Neural cell (in vitro differentiated cells): Measurements from ENCODE around the gene PLCL2. TPM values are rescaled to one million over a fixed set of nuclear protein-coding genes. Genes with fewer than 3 reads are reported as not detected.

Source experiments
- H2AFZ ChIP-seq: fragments of 200-600, 300-800 bp; sonication (generic), shearing (Covaris generic); 2 replicates; pipeline ENCODE4 v1.6.0; 2014; ENCODE audit warnings: low read depth, mild to moderate bottlenecking, antibody characterized with exemption, low read length, moderate library complexity
- H3F3A ChIP-seq: fragments of 200-600 bp; shearing (Covaris generic); 2 replicates; pipeline ENCODE4 v1.6.1; 2016; ENCODE audit warnings: mild to moderate bottlenecking, moderate library complexity, mixed read lengths, antibody characterized with exemption, low read length; ENCODE audit not compliant: insufficient read depth, poor library complexity, severe bottlenecking
- H3K27ac ChIP-seq: fragments of 200-600, 300-800 bp; sonication (generic), shearing (Covaris generic); 2 replicates; pipeline ENCODE4 v1.5.1; 2014; ENCODE audit warnings: mild to moderate bottlenecking, low read length, moderate library complexity
- H3K27me3 ChIP-seq: fragments of 300-800, 200-600 bp; sonication (generic), shearing (Covaris generic); 2 replicates; pipeline ENCODE4 v1.6.0; 2014; ENCODE audit warnings: mild to moderate bottlenecking, low read depth, low read length, moderate library complexity; ENCODE audit not compliant: insufficient read depth
- H3K36me3 ChIP-seq: fragments of 300-800, 200-600 bp; sonication (generic), shearing (Covaris generic); 2 replicates; pipeline ENCODE4 v1.5.1; 2014; ENCODE audit warnings: mild to moderate bottlenecking, antibody characterized with exemption, low read length, moderate library complexity; ENCODE audit not compliant: insufficient read depth
- H3K4me2 ChIP-seq: fragments of 300-800, 200-600 bp; sonication (generic), shearing (Covaris generic); 2 replicates; pipeline ENCODE4 v1.6.0; 2014; ENCODE audit warnings: mild to moderate bottlenecking, low read length
- H3K4me3 ChIP-seq: fragments of 300-800, 200-600 bp; sonication (generic), shearing (Covaris generic); 2 replicates; pipeline ENCODE4 v1.5.1; 2014; ENCODE audit warnings: mild to moderate bottlenecking, low read length, moderate library complexity
- H3K79me2 ChIP-seq: fragments of 200-600 bp; shearing (Covaris generic); replicated peaks from 2 replicates; pipeline ENCODE4 v1.6.0; 2014; ENCODE audit warnings: mild to moderate bottlenecking, low read length, moderate library complexity; ENCODE audit not compliant: insufficient read depth
- H3K9ac ChIP-seq: fragments of 300-800, 200-600 bp; sonication (generic), shearing (Covaris generic); 2 replicates; pipeline ENCODE4 v1.6.1; 2016; ENCODE audit warnings: mild to moderate bottlenecking, low read length, mixed read lengths
- H3K9me2 ChIP-seq: fragments of 200-600 bp; shearing (Covaris generic); 2 replicates; pipeline ENCODE4 v1.6.1; 2016; ENCODE audit warnings: mild to moderate bottlenecking, low read length, mixed read lengths; ENCODE audit not compliant: insufficient read depth
- H3K9me3 ChIP-seq: fragments of 200-600, 300-800 bp; sonication (generic), shearing (Covaris generic); 2 replicates; pipeline ENCODE4 v1.6.1; 2016; ENCODE audit warnings: mild to moderate bottlenecking, mixed run types, low read length, moderate library complexity, mixed read lengths
- H4K20me1 ChIP-seq: fragments of 200-600 bp; shearing (Covaris generic); 2 replicates; pipeline ENCODE4 v1.6.1; 2016; ENCODE audit warnings: mild to moderate bottlenecking, mixed run types; ENCODE audit not compliant: insufficient read depth
- EP300 ChIP-seq: fragments of 450-650 bp; conservative IDR thresholded peaks from 2 replicates; pipeline ENCODE4 v1.6.1; 2014; ENCODE audit warnings: antibody characterized with exemption, mild to moderate bottlenecking, moderate library complexity; ENCODE audit not compliant: poor library complexity, severe bottlenecking
- EZH2 ChIP-seq: fragments of 200-600, 300-800 bp; shearing (Covaris generic), sonication (generic); IDR thresholded peaks from 2 replicates; pipeline ENCODE4 v1.6.1; 2014; ENCODE audit warnings: antibody characterized with exemption, low read length, borderline replicate concordance, mild to moderate bottlenecking; ENCODE audit not compliant: insufficient read depth, poor library complexity, severe bottlenecking
- MXI1 ChIP-seq: fragments of 450-650 bp; conservative IDR thresholded peaks from 2 replicates; pipeline ENCODE4 v1.6.1; 2014; ENCODE audit warnings: antibody characterized with exemption, mild to moderate bottlenecking; ENCODE audit not compliant: poor library complexity, severe bottlenecking
- POLR2AphosphoS5 ChIP-seq: IDR thresholded peaks from 2 replicates; pipeline ENCODE4 v1.6.1; 2012
- RAD21 ChIP-seq: fragments of 450-650 bp; conservative IDR thresholded peaks from 2 replicates; pipeline ENCODE4 v1.6.1; 2014; ENCODE audit warnings: antibody characterized with exemption, mild to moderate bottlenecking, moderate library complexity
- SMC3 ChIP-seq: fragments of 450-650 bp; conservative IDR thresholded peaks from 2 replicates; pipeline ENCODE4 v1.6.1; 2014; ENCODE audit warnings: antibody characterized with exemption, mild to moderate bottlenecking, moderate library complexity; ENCODE audit not compliant: poor library complexity
- TAF1 ChIP-seq: IDR thresholded peaks from 2 replicates; pipeline ENCODE4 v1.6.1; 2012; ENCODE audit warnings: low read depth
- polyA plus RNA-seq: library from polyadenylated mRNA; depleted of rRNA; stranded (reverse); fragments of >200 nt; gene quantifications from 2 replicates; pipeline ENCODE4 v1.2.3, GENCODE V29; 2014
- TF ChIP-seq, protein P1 (sequence below): IDR thresholded peaks from 2 replicates; pipeline ENCODE4 v1.6.1; 2012; ENCODE audit warnings: borderline replicate concordance
- TF ChIP-seq, protein P2 (sequence below): fragments of 450-650 bp; IDR thresholded peaks from 2 replicates; pipeline ENCODE4 v1.5.1; 2014; ENCODE audit warnings: antibody characterized with exemption, mild to moderate bottlenecking, moderate library complexity; ENCODE audit not compliant: poor library complexity, severe bottlenecking

PLCL2 gene
- polyA plus RNA-seq, 1 donor from 2014 or later = 69.8 TPM

DNA sequence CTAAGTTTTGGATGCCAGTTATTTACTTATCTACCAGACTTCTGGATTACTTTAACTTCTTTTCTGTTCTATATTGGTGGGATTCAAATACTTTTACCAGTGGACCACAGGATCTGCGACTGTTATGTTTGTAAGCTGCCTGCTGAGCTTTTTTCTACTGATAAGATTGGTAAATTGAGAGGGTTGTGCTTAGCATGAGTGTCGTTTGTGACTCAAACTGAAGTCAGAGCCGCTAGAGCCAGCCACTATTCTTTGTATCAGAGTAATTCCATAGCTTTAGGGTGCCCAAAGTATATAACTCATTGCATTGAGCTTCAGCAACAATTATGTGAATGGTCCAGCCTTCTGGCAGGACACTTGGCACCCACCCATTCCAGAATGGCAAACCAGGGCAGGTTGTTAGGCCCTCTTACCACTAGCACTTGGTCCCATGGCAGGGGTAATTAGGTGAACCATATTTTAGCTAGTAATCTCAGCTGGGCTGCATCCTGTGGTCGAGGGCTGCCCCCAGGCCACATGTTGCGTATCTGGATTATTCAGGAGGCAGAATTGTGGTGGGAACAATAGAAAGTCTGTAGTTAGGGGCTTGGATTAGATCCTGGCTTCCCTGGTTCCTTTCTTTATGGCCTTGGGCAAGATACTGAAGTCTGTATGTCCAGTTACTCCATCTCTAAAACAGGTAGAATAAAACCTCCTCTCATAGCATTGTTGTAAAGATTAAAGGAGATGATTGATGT lies 6.0 kb downstream of the PLCL2 start:
- no peaks in the 10 kb centered on the region for H4K20me1 ChIP-seq
- H3K9me2 ChIP-seq = no peaks in the 10 kb centered on the region
- H3K9ac ChIP-seq = no peak overlapping the region
- H3K4me3 ChIP-seq = peak overlapping the region; percentile 22
- no peaks in the 10 kb centered on the region for H3K9me3 ChIP-seq
- peaks cover 98% of the 10 kb centered on the region for H3K79me2 ChIP-seq
- no peak for TF ChIP-seq EZH2
- TF ChIP-seq TAF1 = no peak
- no peak for TF ChIP-seq MXI1
- TF ChIP-seq, protein P1, sequence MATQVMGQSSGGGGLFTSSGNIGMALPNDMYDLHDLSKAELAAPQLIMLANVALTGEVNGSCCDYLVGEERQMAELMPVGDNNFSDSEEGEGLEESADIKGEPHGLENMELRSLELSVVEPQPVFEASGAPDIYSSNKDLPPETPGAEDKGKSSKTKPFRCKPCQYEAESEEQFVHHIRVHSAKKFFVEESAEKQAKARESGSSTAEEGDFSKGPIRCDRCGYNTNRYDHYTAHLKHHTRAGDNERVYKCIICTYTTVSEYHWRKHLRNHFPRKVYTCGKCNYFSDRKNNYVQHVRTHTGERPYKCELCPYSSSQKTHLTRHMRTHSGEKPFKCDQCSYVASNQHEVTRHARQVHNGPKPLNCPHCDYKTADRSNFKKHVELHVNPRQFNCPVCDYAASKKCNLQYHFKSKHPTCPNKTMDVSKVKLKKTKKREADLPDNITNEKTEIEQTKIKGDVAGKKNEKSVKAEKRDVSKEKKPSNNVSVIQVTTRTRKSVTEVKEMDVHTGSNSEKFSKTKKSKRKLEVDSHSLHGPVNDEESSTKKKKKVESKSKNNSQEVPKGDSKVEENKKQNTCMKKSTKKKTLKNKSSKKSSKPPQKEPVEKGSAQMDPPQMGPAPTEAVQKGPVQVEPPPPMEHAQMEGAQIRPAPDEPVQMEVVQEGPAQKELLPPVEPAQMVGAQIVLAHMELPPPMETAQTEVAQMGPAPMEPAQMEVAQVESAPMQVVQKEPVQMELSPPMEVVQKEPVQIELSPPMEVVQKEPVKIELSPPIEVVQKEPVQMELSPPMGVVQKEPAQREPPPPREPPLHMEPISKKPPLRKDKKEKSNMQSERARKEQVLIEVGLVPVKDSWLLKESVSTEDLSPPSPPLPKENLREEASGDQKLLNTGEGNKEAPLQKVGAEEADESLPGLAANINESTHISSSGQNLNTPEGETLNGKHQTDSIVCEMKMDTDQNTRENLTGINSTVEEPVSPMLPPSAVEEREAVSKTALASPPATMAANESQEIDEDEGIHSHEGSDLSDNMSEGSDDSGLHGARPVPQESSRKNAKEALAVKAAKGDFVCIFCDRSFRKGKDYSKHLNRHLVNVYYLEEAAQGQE = no peak
- TF ChIP-seq SMC3 = no peak
- no peak for TF ChIP-seq POLR2AphosphoS5
- TF ChIP-seq RAD21 = no peak
- TF ChIP-seq EP300 = no peak
- no peaks in the 10 kb centered on the region for H3F3A ChIP-seq
- H3K36me3 ChIP-seq = no peaks in the 10 kb centered on the region
- H2AFZ ChIP-seq = no peak overlapping the region
- H3K27me3 ChIP-seq = no peaks in the 10 kb centered on the region
- no peak overlapping the region for H3K4me2 ChIP-seq
- no peak overlapping the region for H3K27ac ChIP-seq

DNA sequence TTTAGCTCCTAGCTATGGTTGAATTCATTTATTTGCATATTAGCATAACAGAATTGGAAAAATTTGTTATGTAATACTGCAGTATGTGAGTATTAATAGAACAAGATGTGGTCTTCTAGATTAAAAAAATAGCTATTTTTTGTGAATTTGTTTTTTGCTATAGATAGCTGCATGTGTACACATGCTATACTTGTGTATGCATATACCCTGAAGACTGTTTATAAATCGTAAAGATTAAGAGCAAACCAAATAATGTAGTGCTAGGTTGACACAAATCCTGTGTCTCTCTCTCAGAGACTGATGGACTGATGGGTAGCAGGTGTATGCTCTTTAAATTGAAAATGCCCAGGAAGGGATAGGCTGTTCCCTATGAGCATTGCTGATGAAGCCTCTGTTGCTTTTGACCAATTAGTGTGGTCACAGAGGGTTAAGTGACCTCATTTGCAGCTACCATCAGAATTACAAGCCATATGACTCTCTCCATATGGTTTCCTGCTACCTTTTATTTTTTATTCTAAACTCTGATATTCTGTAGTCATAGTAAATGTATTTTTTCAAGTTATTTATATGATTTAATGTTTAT lies 9.0 kb downstream of the PLCL2 start:
- no peak overlapping the region for H3K4me3 ChIP-seq
- H3K4me2 ChIP-seq = no peak overlapping the region

More for the DNA sequence above, 9.0 kb downstream of the PLCL2 start:
- peaks cover 95% of the 10 kb centered on the region for H3K79me2 ChIP-seq
- H3K36me3 ChIP-seq = no peaks in the 10 kb centered on the region
- H3K27me3 ChIP-seq = no peaks in the 10 kb centered on the region
- H3K9me2 ChIP-seq = no peaks in the 10 kb centered on the region
- no peak overlapping the region for H3K9ac ChIP-seq
- no peak overlapping the region for H2AFZ ChIP-seq
- no peak overlapping the region for H3K27ac ChIP-seq
- H4K20me1 ChIP-seq = no peaks in the 10 kb centered on the region
- H3K9me3 ChIP-seq = no peaks in the 10 kb centered on the region
- TF ChIP-seq EZH2 (no peak), RAD21 (no peak), MXI1 (no peak), POLR2AphosphoS5 (no peak), EP300 (no peak), SMC3 (no peak), TAF1 (no peak)
- TF ChIP-seq, protein P2, sequence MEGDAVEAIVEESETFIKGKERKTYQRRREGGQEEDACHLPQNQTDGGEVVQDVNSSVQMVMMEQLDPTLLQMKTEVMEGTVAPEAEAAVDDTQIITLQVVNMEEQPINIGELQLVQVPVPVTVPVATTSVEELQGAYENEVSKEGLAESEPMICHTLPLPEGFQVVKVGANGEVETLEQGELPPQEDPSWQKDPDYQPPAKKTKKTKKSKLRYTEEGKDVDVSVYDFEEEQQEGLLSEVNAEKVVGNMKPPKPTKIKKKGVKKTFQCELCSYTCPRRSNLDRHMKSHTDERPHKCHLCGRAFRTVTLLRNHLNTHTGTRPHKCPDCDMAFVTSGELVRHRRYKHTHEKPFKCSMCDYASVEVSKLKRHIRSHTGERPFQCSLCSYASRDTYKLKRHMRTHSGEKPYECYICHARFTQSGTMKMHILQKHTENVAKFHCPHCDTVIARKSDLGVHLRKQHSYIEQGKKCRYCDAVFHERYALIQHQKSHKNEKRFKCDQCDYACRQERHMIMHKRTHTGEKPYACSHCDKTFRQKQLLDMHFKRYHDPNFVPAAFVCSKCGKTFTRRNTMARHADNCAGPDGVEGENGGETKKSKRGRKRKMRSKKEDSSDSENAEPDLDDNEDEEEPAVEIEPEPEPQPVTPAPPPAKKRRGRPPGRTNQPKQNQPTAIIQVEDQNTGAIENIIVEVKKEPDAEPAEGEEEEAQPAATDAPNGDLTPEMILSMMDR = no peak
- TF ChIP-seq, protein P1 = no peak
- no peaks in the 10 kb centered on the region for H3F3A ChIP-seq
